ENCODE data around the gene CEL.
"Not testable (repeated sequence)": the region's sequence is repeated elsewhere in the genome, so short reads cannot be mapped to it uniquely, and the experiment has no call there.

The CEL gene

DNA sequence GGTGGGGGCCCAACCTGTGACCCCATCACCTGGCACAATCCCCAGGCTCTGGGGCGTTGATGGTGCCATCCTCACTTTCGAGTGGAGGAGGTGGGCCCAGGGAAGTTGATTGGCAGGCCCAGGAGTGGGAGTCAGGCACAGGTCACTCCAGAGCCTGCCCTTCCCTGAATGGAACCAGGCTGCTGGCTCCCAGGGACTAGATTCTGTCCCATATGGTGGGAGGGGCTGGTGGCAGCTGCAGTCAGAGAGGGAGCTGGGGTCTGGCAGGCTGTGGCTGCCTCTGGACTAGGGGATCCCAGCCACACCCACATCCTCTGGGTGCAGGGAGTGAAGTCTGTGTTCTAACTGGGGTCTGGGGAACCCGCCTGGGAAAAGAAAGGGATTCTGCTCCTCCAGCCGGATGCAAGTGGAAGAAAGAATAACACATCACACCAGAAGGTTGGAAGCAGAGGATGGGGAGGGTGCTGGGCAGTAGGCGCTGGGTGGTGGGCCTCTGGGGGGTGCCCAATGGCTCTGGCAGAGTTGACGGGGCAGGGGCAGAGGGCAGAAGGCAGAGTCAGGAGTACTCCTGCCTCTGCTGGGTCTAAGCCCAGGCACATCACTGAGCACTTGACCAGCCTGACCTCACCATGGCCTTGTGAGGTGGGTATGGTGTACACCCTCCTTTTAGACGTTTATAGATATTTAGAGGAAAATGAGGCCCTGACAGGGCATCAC, 25.8 kb downstream of the CEL start:
- DNase-seq = no peak

DNA sequence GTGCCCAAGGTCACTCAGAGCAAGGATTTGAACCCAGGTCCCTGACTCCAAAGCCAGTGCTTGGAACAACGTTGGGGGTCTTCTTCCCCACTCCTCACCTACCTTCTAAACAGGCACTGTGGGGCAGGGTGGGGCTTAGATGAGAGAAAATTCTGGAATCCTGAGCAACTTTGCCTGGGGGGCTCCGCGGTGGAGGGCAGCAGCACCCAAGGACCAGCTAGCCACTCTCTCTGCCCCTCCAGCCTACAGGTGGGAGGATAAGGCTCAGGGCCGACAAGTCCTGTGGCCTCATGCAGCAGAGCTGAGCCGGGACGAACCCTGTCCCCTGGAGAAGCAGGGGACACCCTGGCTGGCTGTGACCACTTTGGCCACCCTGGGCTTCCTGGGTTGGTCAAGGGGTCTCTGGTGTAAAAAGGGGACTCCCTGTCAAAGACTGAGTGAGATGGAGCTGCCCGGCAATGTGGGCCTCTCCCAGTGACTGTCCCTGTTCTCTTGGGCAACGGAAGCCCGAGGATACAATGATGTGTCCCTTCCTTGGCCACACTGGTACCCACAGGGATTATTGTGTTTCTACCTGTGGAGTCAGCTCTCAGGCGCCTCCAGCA, 26.5 kb downstream of the CEL start:
- DNase-seq = no peak

DNA sequence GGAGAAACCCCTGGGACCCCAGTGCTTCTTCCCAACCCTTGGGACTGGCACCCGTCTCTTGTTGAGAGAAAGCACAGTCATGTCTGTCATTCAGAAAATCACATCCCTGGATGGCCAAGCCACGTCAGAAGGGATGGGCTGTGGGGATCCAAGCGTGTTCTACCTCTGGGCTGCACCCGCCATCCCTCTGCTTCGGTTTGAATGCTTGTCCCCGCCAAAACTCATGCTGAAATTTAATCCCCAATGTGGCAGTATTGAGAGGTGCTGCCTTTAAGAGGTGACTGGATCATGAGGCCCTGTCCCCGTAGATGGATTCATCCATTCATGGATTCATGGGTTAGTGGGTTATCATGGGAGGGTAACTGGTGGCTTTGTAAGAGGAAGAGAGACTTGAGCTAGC, 27.0 kb downstream of the CEL start:
- DNase-seq = no peak

DNA sequence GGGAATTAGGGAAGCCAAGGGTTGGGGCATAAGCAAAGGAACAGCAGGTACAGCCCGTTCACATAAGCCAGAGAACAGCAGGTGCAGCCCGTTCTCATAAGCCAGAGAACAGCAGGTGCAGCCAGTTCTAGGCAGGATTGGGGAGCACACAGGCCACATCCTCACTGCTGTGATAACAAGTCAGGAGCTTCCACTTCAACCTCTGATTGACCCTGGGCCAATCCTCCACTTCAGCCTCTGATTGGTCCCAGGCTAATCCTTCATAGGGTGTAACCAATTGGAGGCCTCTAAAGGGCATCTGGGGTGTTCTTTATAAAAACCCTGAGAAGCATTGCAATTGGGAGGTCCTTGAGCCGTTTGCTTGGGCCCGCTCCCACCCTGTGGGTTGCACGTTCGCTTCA, 27.5 kb downstream of the CEL start:
- DNase-seq = no peak

- DNase-seq = no peak
These were observed 28.4 kb downstream of the CEL start for GRCh38 chr9:133090187-133090586.

DNA sequence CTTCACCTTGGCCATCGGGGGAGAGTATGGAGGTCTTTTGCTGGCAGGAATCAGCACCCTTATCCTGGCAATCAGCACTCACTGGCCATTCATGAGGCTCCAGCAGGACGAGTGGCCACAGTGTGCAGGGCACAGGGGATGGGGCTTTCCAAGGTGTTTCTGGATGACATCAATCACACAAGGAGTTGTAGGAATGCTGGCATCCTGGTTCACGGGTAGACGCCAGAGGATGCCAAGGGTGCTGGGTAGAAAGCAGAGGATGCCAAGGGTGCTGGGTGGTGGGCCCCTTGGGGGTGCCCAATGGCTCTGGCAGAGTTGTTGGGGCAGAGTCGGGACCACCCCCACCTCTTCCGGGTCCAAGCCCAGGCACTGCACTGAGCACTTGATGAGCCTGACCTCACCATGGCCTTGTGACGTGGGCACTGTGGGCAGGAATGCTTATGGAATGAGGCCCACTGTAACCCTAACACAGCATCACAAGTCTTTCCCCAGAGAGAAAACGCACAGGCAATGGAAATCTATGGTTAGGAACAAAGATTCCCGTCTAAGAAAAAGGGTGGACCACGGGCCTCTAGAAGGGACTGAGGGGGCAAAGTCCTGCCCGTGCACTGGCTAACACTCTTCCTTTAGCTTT, 29.1 kb downstream of the CEL start:
- no peak for DNase-seq

DNA sequence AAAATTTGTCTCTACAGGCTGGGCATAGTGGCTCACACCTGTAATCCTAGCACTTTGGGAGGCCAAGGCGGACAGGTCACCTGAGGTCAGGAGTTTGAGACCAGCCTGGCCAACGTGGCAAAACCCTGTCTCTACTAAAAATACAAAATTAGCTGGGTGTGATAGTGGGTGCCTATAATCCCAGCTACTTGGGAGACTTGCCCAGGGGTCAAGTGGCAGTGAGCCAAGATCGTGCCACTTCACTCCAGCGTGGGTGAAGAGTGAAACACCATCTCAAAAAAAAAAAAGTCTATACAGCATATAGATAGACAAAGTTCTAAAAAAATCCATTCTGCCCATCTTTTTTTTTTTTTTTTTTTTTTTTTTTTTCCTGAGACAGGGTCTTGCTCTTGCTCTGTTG, 32.6 kb downstream of the CEL start:
- not testable (repeated sequence) for DNase-seq

GRCh38 chr9:133094842-133095393, 33.1 kb downstream of the CEL start:
- no peak for DNase-seq

GRCh38 chr9:133098104-133098754, 36.4 kb downstream of the CEL start:
- no peak for DNase-seq

- no peak for DNase-seq
These were observed 37.1 kb downstream of the CEL start for GRCh38 chr9:133098871-133099270.

GRCh38 chr9:133099726-133100505, 38.1 kb downstream of the CEL start:
- no peak for DNase-seq

- no peak for DNase-seq
These were observed 39.0 kb downstream of the CEL start for GRCh38 chr9:133100506-133101355.

GRCh38 chr9:133101356-133102189, 39.8 kb downstream of the CEL start:
- no peak for DNase-seq

GRCh38 chr9:133102190-133103021, 40.6 kb downstream of the CEL start:
- no peak for DNase-seq

- DNase-seq = peak; percentile 63
These were observed 41.6 kb downstream of the CEL start for GRCh38 chr9:133103183-133103986.

GRCh38 chr9:133103987-133104505, 42.3 kb downstream of the CEL start:
- DNase-seq = no peak

DNA sequence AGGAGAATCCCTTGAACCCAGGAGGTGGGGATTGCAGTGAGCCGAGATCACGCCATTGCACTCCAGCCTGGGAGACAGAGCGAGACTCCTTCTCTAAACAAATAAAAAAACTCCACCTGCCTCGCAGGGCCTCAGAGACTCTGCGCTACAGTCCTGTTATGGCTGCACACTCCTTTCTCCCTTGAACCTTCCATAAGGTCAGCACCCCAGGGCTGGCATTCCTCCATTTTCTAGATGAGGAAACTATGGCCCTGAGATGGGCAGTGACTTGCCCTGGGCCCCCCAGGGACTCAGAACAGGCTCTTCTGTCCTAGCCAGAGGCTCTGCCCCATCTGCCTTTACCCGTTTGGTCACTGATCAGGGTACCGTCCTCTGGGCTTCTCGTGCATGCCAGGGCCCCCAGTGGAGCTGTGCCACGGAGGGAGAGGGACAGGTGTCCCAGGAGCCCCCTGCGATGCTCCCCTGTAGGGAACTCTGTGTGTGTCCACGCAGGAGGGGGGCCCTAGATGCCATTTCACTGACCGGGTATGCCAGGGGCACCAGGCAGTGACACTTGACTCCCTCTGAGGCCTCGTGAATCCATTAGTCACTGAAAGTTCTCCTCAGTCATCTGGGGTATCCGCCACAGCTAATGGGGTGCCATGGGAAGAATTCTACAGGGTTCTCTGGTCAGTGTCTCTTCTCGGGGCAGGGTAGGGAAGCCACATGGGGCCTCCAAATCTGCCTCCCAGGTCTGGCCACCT, 43.1 kb downstream of the CEL start:
- DNase-seq = no peak

GRCh38 chr9:133105461-133105770, 43.6 kb downstream of the CEL start:
- DNase-seq = no peak
